A673 (cell line): ENCODE measurements around the gene UBE2D2.

ENCODE experiments used
- EZH2 ChIP-seq: fragments of 200-600 bp; sonication (generic); IDR thresholded peaks from 2 replicates; pipeline ENCODE4 v1.6.1; 2017; ENCODE audit warnings: borderline replicate concordance, low read depth, mild to moderate bottlenecking, mixed read lengths, antibody characterized with exemption, low read length; ENCODE audit not compliant: poor library complexity, severe bottlenecking
- TF ChIP-seq, protein P1 (sequence below): fragments of 300-800, 200-600 bp; sonication (generic); conservative IDR thresholded peaks from 2 replicates; pipeline ENCODE4 v1.5.1; 2017; ENCODE audit warnings: low read depth, mild to moderate bottlenecking, antibody characterized with exemption, low read length, moderate library complexity, mixed read lengths

GRCh38 chr5:139676406-139676805, 115.3 kb downstream of the UBE2D2 start:
- TF ChIP-seq, protein P1, sequence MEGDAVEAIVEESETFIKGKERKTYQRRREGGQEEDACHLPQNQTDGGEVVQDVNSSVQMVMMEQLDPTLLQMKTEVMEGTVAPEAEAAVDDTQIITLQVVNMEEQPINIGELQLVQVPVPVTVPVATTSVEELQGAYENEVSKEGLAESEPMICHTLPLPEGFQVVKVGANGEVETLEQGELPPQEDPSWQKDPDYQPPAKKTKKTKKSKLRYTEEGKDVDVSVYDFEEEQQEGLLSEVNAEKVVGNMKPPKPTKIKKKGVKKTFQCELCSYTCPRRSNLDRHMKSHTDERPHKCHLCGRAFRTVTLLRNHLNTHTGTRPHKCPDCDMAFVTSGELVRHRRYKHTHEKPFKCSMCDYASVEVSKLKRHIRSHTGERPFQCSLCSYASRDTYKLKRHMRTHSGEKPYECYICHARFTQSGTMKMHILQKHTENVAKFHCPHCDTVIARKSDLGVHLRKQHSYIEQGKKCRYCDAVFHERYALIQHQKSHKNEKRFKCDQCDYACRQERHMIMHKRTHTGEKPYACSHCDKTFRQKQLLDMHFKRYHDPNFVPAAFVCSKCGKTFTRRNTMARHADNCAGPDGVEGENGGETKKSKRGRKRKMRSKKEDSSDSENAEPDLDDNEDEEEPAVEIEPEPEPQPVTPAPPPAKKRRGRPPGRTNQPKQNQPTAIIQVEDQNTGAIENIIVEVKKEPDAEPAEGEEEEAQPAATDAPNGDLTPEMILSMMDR: no peak
- TF ChIP-seq EZH2: no peak
